ENCODE results near the gene G6PD. TPM values are rescaled to one million over a fixed set of nuclear protein-coding genes. Genes with fewer than 3 reads are reported as not detected.
A peak's percentile ranks its signal among the peaks of the same experiment; 100 is the strongest.

G6PD gene
- total RNA-seq, 1 experiment from 2014 or later, result 68.7 TPM

DNA sequence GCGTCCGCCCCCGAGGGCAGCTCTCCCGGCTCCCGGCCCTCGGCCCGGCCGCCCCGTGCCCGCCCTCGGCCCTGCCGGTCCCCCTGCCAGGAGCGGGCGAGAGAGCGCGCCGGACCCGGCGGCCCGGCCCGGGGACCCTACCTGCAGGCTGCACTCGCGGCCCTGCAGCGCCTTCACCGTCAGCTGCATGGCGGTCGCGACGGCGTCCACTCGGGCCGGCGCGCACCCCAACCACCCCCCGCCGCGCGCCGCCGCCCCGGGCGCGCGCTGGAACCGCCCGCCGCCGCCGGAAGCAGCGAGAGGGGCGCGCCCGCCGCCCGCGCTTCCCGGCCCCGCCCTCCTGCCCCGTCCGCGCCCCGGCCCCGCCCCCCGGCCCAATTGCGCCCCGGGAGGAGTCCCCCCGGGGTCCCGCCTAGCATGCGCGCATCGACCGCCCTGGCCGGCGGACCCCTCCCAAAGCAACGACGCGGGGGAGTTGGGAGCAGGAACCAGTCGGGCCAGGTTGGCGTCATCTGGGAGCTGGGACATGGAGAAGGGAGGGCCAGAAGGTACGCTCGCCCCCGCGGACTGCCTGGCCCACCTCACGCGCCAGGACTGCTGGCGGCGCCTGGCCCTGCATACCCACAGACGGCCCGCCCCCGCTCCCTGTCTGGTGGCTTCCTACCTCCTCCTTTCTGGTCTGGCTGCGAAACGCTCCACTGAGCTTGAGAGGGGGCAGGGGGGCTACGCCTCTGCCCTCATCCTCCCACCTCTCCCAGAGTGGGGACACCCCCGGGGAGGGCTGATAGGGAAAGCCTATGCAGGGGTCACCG, 60.0 kb downstream of the G6PD start, which contains the start of gene UBL4A:
Gene UBL4A (minus strand): TSS at position 220 of the 812 bp plus-strand sequence. CDS start 31 bp downstream, at position 189.
- no peak within 1 kb of the TSS for H2BK12ac ChIP-seq (ENCODE audit: insufficient read length, low read depth, low read length)
- Mint-ChIP-seq H3K4me3 (peak within 1 kb of the TSS; percentile 62 to 78), H3K27me3 (ENCODE audit: low read depth) (peaks cover 3% of the 10 kb centered on the region), H3K27ac (no peak within 1 kb of the TSS), H3K4me1 (peaks cover 6 to 18% of the 10 kb centered on the region in 2 experiments; a peak in 3 of 4 replicates), H3K9me3 (peaks cover 73 to 80% of the 10 kb centered on the region in 2 experiments), H3K36me3 (ENCODE audit: insufficient read depth in 1 of 3, low read depth in 3 of 3) (peaks cover 3 to 28% (median 22%) of the 10 kb centered on the region in 3 experiments; a peak in 6 of 7 replicates)
- no peak within 1 kb of the TSS for H2BK20ac ChIP-seq (ENCODE audit: low read depth, low read length, poor library complexity, severe bottlenecking)
- no peaks in the 10 kb centered on the region for H3K79me2 ChIP-seq (ENCODE audit: insufficient read depth, low read length)
- peaks cover 52% of the 10 kb centered on the region for H3K9me3 ChIP-seq (ENCODE audit: control insufficient read depth, low read depth, low read length)
- H3K23me2 ChIP-seq (ENCODE audit: insufficient read length, low read depth, low read length, poor library complexity, severe bottlenecking), result no peaks in the 10 kb centered on the region
- no peak within 1 kb of the TSS for H4K91ac ChIP-seq (ENCODE audit: insufficient read length, low read depth, low read length)
- TF ChIP-seq, protein P1, sequence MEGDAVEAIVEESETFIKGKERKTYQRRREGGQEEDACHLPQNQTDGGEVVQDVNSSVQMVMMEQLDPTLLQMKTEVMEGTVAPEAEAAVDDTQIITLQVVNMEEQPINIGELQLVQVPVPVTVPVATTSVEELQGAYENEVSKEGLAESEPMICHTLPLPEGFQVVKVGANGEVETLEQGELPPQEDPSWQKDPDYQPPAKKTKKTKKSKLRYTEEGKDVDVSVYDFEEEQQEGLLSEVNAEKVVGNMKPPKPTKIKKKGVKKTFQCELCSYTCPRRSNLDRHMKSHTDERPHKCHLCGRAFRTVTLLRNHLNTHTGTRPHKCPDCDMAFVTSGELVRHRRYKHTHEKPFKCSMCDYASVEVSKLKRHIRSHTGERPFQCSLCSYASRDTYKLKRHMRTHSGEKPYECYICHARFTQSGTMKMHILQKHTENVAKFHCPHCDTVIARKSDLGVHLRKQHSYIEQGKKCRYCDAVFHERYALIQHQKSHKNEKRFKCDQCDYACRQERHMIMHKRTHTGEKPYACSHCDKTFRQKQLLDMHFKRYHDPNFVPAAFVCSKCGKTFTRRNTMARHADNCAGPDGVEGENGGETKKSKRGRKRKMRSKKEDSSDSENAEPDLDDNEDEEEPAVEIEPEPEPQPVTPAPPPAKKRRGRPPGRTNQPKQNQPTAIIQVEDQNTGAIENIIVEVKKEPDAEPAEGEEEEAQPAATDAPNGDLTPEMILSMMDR (conservative IDR thresholded peaks at IDR 0.05), result no peak
- H3K27me3 ChIP-seq (ENCODE audit: insufficient read depth, low read length), result no peaks in the 10 kb centered on the region
- H3K9ac ChIP-seq (ENCODE audit: extremely low read depth, insufficient read length, low read length), result no peak within 1 kb of the TSS
- no peak within 1 kb of the TSS for H4K5ac ChIP-seq (ENCODE audit: insufficient read length, low read depth, low read length)
- H3K14ac ChIP-seq (ENCODE audit: insufficient read depth, low read length), result no peak within 1 kb of the TSS
- no CpG with 5 or more reads among the region's 95 CpGs for WGBS (ENCODE audit: extremely low coverage, insufficient read length, low lambda C conversion rate)
- H3K4ac ChIP-seq (ENCODE audit: low read depth, low read length), result no peak within 1 kb of the TSS
- no peak within 1 kb of the TSS for H4K8ac ChIP-seq (replicated peaks; ENCODE audit: insufficient read length, low read depth, low read length)
- peak; percentile 47 for DNase-seq
- no peaks in the 10 kb centered on the region for H4K20me1 ChIP-seq (ENCODE audit: control insufficient read depth, insufficient read depth, insufficient read length)
- no peak within 1 kb of the TSS for H3K27ac ChIP-seq (ENCODE audit: insufficient read length, low read depth, low read length)
- H3K4me2 ChIP-seq (ENCODE audit: insufficient read depth, insufficient read length, low read length), result peak within 1 kb of the TSS; percentile 20
- no peaks in the 10 kb centered on the region; the same call in 1 of the 2 replicates for H3K4me1 ChIP-seq (ENCODE audit: insufficient read depth, low read length)
- H2AFZ ChIP-seq (ENCODE audit: low read length), result no peak within 1 kb of the TSS
- H2BK15ac ChIP-seq (ENCODE audit: low read depth, low read length), result no peak within 1 kb of the TSS
- H2BK120ac ChIP-seq (ENCODE audit: low read depth, low read length, poor library complexity, severe bottlenecking), result no peak within 1 kb of the TSS
- H3K79me1 ChIP-seq (ENCODE audit: insufficient read depth, low read depth, low read length, poor library complexity, severe bottlenecking), result no peaks in the 10 kb centered on the region
- no peak within 1 kb of the TSS for H2BK5ac ChIP-seq (ENCODE audit: insufficient read length, low read length)
- H3K23ac ChIP-seq (ENCODE audit: insufficient read length, low read depth, low read length), result no peak within 1 kb of the TSS
- H2AK5ac ChIP-seq (ENCODE audit: insufficient read length, low read length), result no peak within 1 kb of the TSS
- no peak within 1 kb of the TSS for H3T11ph ChIP-seq (ENCODE audit: low read length)
- no peak within 1 kb of the TSS for H3K56ac ChIP-seq (ENCODE audit: insufficient read length, low read depth, low read length)
- H3K18ac ChIP-seq (ENCODE audit: insufficient read length, low read depth, low read length), result no peak within 1 kb of the TSS

Measured in H9 (cell line).